Fibroblast of skin of right quadriceps (primary cell): ENCODE data around the gene SEMG1.

Source experiments
- DNase-seq: peaks from one replicate; pipeline ENCODE4 v3.0.0-alpha.2; 2013

Gene SEMG1

DNA sequence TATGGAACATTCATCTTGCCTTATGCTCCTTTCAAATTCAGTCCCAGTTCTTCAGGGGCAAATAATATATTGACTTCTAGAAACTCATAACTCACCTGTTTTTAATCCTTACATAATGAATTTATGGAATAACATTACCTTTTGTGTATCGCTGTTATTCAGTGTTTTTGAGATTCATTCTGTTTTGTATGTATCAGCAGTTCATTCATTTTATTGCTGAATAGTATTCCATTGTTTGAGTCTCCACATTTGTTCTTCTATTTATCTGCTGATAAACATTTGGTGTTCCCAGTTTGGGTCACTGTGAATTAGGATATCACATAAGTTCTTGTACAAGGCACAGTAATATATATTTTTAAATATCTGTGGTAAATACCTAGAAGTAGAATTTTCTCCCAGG, 19.5 kb downstream of the SEMG1 start:
- DNase-seq, result no peak

DNA sequence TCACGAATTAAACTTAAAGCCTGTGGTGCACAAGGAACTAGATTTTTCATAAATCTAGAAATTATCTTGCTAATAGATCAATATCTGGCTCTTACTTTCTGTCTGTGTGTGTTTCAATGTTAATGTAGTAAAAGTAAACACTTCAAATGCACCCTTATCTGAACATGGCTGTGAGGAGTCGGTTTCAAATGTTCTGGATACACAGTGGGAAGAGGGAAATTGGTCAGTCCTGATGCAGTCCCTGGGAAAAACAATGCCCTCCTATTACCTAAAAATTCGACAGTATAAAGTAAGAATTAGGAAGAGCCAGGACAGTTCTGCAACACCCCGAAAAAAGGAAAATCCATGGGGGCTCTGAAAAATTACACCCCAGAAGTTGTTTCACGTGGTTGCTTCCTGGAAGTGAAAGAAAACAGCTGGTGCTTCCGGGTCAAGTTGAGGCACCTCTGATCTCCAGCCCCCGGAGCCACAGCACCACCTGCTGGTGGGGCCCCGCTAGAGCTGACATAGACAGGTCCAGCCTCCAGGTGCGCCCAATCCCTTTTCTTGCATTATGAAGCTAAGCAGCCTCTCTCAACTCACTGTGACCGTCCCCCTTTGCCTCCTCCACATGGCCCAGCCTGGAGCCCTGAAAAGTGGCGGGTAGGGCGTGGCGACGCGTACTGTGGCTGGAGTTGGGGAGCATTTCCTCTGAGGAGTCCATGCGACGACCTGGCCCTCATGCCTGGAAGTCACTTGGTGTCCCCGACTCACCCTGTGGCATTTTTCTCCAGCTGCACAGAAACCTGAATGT, 22.6 kb downstream of the SEMG1 start:
- DNase-seq, result peak; percentile 2

DNA sequence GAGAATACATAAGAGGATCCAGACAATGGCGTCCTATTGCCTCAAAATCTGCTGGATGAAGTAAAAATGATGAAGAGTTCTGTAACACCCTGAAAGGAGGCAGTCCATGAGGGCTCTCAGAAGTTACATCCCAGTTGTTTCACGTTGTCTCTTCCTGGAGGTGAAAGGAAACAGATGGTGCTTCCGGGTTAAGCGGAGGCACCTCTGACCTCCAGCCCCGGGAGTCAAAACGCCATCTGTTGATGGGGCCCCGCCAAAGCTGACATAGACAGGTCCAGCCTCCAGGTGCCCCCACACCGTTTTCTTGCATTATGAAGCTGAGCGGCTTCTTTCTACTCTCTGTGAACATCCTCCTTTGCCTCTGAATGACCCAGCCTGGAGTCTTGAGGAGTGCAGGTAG, 23.8 kb downstream of the SEMG1 start:
- DNase-seq, result no peak

DNA sequence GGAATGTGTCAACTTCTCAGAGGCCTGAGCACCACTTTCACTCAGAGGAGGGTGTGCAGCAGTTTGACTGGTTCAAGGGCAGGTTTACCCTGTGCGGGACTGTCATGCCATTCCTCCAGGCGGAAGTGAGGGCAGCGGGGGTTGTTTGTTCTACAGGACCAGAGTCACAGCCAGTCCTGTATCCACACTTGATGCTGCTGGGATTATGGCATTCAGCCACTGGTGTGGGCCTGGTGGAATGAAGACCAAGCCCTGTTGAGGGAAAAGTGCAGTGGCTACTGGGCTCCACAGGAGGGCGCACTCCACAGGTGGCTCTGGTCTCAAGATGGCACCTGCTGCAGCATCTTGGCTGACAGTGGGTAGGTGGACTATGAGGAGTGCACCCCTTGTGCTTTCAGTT, 29.2 kb downstream of the SEMG1 start:
- no peak for DNase-seq

DNA sequence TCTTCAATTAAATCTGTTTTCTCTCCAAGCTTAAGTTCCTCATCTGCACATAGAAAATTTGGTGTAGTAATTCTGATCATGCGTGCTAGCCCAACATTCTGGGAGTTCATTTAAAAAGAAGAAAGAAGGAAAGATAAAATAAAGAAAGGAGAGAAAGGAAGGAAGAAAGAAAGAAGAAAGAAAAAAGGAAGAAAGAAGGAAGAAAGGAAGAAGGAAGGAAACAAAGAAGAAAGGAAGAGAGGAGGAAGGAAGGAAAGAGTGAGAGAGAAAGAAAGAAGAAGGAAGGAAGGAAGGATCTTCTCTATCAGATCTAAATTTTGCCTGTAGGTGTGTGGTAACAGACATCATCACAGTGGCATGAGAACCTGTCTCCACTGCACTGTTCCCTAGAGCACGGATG, 31.3 kb downstream of the SEMG1 start:
- no peak for DNase-seq

DNA sequence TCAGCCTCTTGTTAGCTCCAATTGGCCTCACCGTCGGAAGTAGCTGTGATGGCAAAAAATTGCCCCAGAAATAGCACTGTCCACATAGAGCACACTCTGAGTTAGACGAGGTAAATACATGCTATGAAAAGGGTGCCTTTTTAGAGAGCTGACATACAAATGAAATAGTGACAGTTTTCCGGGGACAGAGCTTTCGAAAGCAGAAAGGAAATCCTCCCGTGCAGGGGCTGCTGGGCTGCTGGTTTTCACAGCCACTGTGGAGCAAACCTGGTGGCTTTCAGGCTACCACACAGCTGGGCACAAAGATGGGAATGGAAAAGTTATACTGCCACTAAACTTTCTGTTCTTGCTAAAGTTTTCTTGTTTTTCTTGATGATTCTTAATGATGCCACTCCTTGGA, 39.3 kb downstream of the SEMG1 start:
- DNase-seq, result no peak

DNA sequence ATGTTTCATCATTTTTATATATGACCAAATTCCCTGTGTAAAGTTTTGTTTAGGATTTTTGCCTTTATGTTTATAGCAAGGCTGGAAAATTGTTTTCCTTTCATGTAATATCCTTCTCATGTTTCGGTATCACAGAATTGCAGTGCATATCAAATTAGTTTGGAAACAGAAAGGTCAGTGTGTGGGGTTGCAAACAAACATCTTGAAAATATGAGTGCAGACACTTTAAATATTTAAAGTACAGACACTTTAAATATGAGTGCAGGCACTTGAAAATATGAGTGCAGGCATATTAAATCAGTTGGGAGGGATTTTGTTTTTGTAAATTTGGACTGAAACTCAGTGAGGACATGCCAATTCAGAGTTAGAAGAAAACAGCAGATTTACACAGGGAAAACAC, 41.0 kb downstream of the SEMG1 start:
- no peak for DNase-seq

DNA sequence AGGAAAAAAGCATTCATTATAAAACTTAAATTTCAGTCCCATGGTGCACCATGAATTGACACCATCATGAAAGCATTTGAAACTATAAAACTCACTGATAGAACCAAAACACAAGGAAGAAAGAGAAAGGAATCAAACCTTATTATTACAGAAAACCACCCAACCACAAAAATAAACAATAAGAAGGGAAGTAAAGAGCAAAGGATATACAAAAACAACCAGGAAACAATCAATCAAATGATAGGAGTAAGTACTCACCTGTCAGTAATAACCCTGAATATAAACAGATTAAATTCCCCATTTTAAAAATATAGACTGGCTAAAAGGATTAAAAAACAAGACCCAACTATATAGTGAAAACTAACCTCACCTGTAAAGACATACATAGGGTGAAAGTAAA, 41.8 kb downstream of the SEMG1 start:
- no peak for DNase-seq

DNA sequence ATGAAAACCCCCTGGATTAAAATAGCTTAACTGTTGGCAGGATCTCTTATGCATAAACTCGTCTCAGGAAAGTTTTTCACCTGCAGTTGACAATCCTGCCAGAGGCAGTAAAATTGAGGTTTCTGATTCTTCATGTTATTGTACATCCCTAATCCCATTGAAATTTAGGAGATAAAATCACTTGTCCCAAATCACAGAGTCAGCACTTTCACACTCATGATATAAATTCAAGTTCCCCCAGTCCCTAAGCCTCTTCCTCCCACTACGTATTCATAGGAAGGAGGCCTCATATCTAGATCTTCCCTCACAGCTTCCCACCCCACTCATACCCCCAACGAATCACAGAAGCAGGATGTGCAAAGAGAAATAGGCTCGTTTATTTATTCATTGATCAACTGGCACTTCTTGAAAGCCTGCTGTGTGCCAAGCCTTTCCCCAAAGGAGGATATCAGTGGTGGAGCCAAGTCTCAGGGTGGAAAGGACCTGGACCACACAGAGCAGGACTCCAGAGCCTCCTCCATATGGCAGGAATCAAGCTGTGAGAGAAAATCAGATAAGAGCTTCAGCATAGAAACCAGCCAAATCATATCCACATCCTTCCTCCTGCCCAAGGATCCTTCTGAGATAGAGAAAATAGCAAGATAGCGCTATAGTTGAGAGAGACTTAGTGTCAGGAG, 45.2 kb downstream of the SEMG1 start:
- DNase-seq, result no peak

DNA sequence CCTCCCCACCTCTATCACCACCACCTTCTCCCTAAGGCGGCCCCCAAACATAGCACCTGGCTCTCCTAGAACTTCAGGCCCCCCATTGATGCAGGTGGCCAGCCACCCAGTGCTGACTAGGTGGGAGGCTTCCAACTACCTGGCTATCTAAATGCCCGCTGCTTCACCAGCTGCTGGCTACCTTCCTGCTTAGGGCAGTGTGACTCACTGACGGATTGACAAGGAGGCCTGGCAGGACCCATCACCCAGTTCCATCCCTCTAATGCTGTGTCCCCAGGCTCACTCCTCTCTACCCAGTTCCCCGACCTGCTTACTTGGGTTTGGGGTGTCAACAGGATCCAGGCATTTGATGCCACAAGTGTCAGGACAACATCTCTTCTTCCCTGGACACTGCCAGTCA, 46.4 kb downstream of the SEMG1 start:
- no peak for DNase-seq

DNA sequence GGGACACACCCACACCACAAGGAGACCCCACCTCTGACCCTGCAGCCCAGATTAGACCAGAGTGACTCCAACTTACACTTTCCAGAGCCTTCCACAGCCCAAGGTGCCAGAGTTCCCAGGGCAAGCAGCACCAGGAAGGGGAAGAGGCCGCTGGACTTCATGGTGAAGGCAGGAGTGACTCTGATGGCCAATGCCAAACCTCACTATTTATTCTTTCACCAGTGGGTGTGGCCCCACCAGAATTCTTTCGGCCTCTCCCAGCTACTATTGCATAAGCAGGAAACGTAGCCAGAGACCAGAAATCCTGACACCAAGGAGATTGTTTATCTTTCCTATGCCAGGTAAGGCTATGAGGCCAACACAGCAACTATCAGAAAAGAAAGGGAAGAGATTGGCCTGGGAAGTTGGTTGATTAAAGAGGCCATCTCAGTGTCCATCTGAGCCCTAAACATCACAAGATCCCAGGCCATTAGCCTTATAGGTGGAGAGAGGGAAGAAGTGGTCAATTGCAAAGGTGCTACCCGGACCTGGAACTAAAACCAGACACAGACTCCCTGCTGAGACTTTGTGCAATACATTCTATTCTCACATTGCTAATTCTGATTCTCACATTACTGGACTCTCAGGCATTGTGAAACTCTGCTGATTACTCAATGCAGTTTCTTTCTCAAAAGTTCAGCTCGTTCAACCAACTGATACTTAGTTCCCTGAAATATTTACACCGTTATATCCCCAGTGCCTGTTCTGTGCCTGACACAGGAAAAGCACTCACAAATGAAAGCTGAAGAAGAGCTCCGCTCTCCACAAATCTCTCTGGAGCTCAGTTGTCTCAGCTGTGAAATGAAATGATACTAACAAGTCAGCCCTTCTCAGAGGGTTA, 47.8 kb downstream of the SEMG1 start, which contains the start of gene SLPI:
TSS of gene SLPI (minus strand) at position 182 of the 880 bp plus-strand sequence. CDS start at position 161, 21 bp downstream.
- DNase-seq, result peak; percentile 5

DNA sequence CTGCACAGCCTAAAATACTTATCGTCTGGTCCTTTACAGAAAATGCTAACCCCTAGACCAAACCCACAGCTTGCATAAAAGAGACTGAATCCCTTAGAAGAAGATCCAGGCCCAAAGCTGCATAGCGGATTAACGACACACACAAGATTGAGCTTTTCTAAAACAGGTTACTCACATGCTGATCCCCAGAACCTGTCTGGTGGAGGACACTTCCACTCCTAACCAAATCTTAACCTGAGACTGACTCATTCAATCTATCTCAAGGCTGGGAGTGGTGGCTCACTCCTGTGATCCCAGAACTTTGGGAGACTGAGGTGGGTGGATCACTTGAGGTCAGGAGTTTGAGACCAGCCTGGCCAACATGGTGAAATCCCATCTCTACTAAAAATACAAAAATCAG, 50.3 kb downstream of the SEMG1 start:
- DNase-seq, result no peak

DNA sequence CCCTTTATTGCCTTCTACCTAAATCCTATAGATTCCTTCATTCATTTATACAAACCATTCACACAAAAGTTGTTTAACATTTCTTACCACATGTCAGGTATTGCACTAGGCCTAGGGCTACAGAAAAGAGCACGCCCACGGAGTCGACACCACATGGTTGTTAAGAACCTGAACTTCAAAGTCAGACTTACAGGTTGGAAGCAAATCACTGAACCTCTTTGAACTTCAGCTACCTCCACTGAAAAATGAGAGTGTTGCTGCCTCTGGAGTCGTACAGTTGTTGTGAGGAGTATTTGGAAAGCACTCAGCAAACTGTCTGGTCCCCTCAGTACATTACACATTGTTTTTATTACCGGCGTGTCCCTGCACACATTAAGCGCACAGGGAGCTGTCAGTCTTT, 50.9 kb downstream of the SEMG1 start:
- no peak for DNase-seq

DNA sequence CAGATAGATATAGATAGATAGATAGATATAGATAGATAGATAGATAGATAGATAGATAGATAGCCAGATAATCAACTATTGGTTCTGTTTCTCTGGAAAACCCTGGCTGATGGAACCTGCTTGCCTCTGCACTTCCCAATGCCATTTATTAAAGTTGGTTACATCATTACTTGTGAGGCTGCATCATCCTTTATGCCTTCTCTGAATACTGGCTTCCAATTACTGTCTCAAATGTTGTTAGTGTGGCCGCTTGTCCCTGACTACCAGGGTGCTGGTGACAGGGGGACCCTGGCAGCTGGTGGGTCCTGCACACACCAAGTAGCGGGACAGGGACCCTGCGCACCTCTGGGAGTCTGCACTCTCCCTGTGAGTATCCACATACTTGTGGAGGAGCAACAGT, 51.4 kb downstream of the SEMG1 start:
- no peak for DNase-seq

DNA sequence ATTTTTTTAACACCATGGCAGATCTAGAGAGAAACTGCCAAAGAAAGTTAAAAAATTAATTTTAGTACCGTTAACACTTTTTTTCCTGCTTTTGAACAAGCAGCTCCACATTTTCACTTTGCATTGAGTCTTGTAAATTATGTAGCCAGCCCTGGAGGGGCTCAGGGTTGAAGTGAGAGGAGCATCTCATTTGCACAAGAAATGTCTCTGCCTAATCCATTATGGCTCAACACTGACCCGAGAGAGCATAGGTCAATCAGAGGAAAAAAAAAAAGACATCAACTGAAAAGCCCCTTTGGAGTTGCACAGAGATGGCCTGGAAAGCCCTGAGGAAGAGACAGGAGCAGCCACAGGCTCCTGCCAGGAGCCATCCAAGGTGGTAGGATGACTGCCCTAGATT, 51.8 kb downstream of the SEMG1 start:
- DNase-seq, result no peak
